Measurements from ENCODE around the gene PACS2.

- TF ChIP-seq CTCF (IDR thresholded peaks at IDR 0.05) (no peak), POLR2A (IDR thresholded peaks at IDR 0.05) (no peak)
These were observed 94.0 kb downstream of the PACS2 start for GRCh38 chr14:105408592-105408991.

Measured in testis (tissue), 2 donors.